ENCODE measurements around the gene CTBP2. TPM values are rescaled to one million over a fixed set of nuclear protein-coding genes. Genes with fewer than 3 reads are reported as not detected.
A peak's percentile ranks its signal among the peaks of the same experiment; 100 is the strongest.

The CTBP2 gene
- total RNA-seq, 1 experiment from 2014 or later = 191 TPM

DNA sequence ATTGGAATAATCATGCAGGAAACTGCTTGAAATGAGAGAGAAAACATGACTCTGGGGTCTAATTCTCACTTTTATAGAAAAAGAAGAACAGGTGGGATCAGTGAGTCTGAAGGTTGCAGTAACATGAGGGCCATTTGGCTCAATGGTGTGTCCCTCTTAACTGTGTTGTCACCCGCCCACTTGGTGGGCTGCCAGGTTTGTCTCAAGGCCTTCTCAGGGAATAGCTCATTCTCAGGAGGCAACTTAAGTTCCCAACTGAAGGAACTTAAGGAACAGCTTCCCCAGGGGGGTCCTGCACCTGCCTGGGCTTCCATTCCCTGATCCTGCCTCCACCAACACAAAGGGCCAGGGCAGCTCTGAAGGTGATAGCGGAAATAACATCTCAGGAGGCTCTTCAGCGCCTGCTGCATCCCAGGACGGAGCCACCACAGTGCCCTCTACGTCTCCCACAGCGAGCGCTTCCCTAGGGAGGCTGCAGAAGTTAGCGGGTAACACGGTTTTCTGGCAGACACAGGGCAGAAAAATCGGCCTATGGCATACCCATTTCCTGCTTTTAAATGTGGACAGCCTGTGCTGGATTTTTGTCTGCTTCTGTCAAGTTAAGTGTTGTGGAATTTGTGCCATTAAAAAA, 129.7 kb downstream of the CTBP2 start:
- Mint-ChIP-seq H3K36me3 (peaks cover 27% of the 10 kb centered on the region), H3K27me3 (ENCODE audit: low read depth) (no peaks in the 10 kb centered on the region; the same call in 1 of the 2 replicates), H3K4me3 (no peak overlapping the region), H3K27ac (peak overlapping the region; percentile 58; the same call in 1 of the 2 replicates), H3K4me1 (peaks cover 64% of the 10 kb centered on the region), H3K9me3 (no peaks in the 10 kb centered on the region)
- no peak for DNase-seq (ENCODE audit: low spot score)
- ATAC-seq = no peak
- ChIA-PET CTCF (interaction anchor here (0.7 to 1.1 kb wide), 2 partner anchors 38 to 418 kb away, joined by 3 to 6 read pairs; no protein-coding TSS in a partner anchor), POLR2A (no interaction called here)
- TF ChIP-seq, protein P1, sequence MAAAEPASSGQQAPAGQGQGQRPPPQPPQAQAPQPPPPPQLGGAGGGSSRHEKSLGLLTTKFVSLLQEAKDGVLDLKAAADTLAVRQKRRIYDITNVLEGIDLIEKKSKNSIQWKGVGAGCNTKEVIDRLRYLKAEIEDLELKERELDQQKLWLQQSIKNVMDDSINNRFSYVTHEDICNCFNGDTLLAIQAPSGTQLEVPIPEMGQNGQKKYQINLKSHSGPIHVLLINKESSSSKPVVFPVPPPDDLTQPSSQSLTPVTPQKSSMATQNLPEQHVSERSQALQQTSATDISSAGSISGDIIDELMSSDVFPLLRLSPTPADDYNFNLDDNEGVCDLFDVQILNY (CRISPR knock-in tag; IDR thresholded peaks at IDR 0.05) = no peak
- TF ChIP-seq RORB (CRISPR knock-in tag; IDR thresholded peaks at IDR 0.05) (no peak), ZNF263 (CRISPR knock-in tag; IDR thresholded peaks at IDR 0.05; ENCODE audit: low read depth) (no peak), NFYB (CRISPR knock-in tag; conservative IDR thresholded peaks at IDR 0.05; ENCODE audit: low read depth) (no peak), SMAD4 (CRISPR knock-in tag; IDR thresholded peaks at IDR 0.05) (no peak), PRRX2 (CRISPR knock-in tag; IDR thresholded peaks at IDR 0.05) (no peak), GABPB1 (CRISPR knock-in tag; IDR thresholded peaks at IDR 0.05) (no peak), FOXJ3 (CRISPR knock-in tag; IDR thresholded peaks at IDR 0.05; ENCODE audit: borderline replicate concordance) (no peak), GTF2I (CRISPR knock-in tag; conservative IDR thresholded peaks at IDR 0.05) (no peak)
- TF ChIP-seq, protein P2, sequence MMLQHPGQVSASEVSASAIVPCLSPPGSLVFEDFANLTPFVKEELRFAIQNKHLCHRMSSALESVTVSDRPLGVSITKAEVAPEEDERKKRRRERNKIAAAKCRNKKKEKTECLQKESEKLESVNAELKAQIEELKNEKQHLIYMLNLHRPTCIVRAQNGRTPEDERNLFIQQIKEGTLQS (CRISPR knock-in tag; conservative IDR thresholded peaks at IDR 0.05) = no peak
- TF ChIP-seq, protein P3, sequence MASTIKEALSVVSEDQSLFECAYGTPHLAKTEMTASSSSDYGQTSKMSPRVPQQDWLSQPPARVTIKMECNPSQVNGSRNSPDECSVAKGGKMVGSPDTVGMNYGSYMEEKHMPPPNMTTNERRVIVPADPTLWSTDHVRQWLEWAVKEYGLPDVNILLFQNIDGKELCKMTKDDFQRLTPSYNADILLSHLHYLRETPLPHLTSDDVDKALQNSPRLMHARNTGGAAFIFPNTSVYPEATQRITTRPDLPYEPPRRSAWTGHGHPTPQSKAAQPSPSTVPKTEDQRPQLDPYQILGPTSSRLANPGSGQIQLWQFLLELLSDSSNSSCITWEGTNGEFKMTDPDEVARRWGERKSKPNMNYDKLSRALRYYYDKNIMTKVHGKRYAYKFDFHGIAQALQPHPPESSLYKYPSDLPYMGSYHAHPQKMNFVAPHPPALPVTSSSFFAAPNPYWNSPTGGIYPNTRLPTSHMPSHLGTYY (CRISPR knock-in tag; IDR thresholded peaks at IDR 0.05) = no peak
- TF ChIP-seq, protein P4, sequence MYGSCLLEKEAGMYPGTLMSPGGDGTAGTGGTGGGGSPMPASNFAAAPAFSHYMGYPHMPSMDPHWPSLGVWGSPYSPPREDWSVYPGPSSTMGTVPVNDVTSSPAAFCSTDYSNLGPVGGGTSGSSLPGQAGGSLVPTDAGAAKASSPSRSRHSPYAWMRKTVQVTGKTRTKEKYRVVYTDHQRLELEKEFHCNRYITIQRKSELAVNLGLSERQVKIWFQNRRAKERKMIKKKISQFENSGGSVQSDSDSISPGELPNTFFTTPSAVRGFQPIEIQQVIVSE (CRISPR knock-in tag; IDR thresholded peaks at IDR 0.05; ENCODE audit: borderline replicate concordance) = no peak
- TF ChIP-seq, protein P5, sequence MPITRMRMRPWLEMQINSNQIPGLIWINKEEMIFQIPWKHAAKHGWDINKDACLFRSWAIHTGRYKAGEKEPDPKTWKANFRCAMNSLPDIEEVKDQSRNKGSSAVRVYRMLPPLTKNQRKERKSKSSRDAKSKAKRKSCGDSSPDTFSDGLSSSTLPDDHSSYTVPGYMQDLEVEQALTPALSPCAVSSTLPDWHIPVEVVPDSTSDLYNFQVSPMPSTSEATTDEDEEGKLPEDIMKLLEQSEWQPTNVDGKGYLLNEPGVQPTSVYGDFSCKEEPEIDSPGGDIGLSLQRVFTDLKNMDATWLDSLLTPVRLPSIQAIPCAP (CRISPR knock-in tag; IDR thresholded peaks at IDR 0.05) = no peak

DNA sequence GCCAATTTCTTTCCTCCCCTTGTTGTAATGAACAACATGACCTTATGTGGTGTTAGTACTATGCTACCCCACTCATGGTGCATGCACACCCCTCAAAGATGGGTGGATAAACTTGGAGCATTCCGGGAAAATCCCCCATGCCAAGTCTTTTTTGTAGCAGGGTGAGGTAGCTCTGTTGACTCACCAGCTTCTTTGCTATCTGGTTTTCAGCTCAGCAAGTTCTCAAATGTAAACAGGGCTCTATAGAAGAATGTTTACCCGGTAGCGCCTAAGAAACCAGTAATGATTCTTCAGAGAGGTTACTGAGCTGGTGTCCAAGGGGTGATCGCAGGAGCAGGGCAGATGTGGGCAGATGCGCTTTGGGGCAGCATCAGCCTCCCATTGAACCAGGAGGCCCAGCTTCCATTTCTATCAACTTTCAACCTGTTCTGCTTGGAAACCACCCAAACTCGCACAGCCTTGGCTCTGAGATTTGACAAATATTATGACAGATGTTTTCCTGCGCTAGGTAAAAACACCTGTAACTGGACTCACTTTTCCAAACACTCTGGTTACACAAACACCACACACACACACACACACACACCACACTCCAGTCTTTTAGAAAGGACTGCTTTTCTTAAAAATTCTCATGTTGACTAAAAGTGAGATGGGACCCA, 130.7 kb downstream of the CTBP2 start:
- H3K36me3 Mint-ChIP-seq = peaks cover 27% of the 10 kb centered on the region
- H3K27me3 Mint-ChIP-seq (ENCODE audit: low read depth) = no peaks in the 10 kb centered on the region; the same call in 1 of the 2 replicates
- DNase-seq (ENCODE audit: low spot score) = no peak
- no peak for ATAC-seq
- POLR2A ChIA-PET = no interaction called here
- H3K9me3 Mint-ChIP-seq = no peaks in the 10 kb centered on the region
- TF ChIP-seq ZBTB21 (CRISPR knock-in tag; IDR thresholded peaks at IDR 0.05; ENCODE audit: borderline replicate concordance) = no peak
- TF ChIP-seq, protein P4 (CRISPR knock-in tag; IDR thresholded peaks at IDR 0.05; ENCODE audit: borderline replicate concordance) = no peak
- TF ChIP-seq NR1H2 (CRISPR knock-in tag; IDR thresholded peaks at IDR 0.05) = no peak
- TF ChIP-seq MXD4 (CRISPR knock-in tag; IDR thresholded peaks at IDR 0.05; ENCODE audit: borderline replicate concordance) = no peak
- TF ChIP-seq HMGA2 (CRISPR knock-in tag; IDR thresholded peaks at IDR 0.05) = no peak
- no peak for TF ChIP-seq ZNF219 (CRISPR knock-in tag; IDR thresholded peaks at IDR 0.05; ENCODE audit: borderline replicate concordance)
- no peak for TF ChIP-seq NFYB (CRISPR knock-in tag; conservative IDR thresholded peaks at IDR 0.05; ENCODE audit: low read depth)
- H3K27ac Mint-ChIP-seq = peak overlapping the region; percentile 76; the same call in 1 of the 2 replicates
- H3K4me1 Mint-ChIP-seq = peaks cover 63% of the 10 kb centered on the region
- no peak overlapping the region for H3K4me3 Mint-ChIP-seq
- CTCF ChIA-PET = interaction anchor here (1.3 to 1.5 kb wide), 2 partner anchors 10 to 18 kb away, joined by 4 to 5 read pairs; no protein-coding TSS in a partner anchor

Measured in WTC11 (cell line).